GM12878 (cell line): Measurements from ENCODE around the gene MBD2. TPM values are rescaled to one million over a fixed set of nuclear protein-coding genes. Genes with fewer than 3 reads are reported as not detected.

Experiments used
- BACH1 ChIP-seq: fragments of 450-650 bp; IDR thresholded peaks from 2 replicates; pipeline ENCODE4 v1.6.1; 2017; ENCODE audit warnings: mild to moderate bottlenecking, borderline replicate concordance
- CBX3 ChIP-seq: fragments of 200-600 bp; sonication (generic); IDR thresholded peaks from 2 replicates; pipeline ENCODE4 v1.6.1; 2016; ENCODE audit warnings: low read depth, borderline replicate concordance
- MLLT1 ChIP-seq: fragments of 450-650 bp; IDR thresholded peaks from 2 replicates; pipeline ENCODE4 v1.6.1; 2016; ENCODE audit warnings: mild to moderate bottlenecking
- MYB ChIP-seq: fragments of 150-350 bp; IDR thresholded peaks from 2 replicates; pipeline ENCODE4 v1.6.1; 2014; ENCODE audit warnings: mild to moderate bottlenecking, low read depth, low read length, borderline replicate concordance
- PML ChIP-seq: IDR thresholded peaks from 2 replicates; pipeline ENCODE4 v1.6.1; 2012; ENCODE audit warnings: low read length, inconsistent platforms
- RAD51 ChIP-seq: fragments of 450-650 bp; IDR thresholded peaks from 2 replicates; pipeline ENCODE4 v1.6.1; 2016; ENCODE audit warnings: moderate library complexity, mild to moderate bottlenecking, inconsistent platforms
- SMARCA5 ChIP-seq: fragments of 450-650 bp; IDR thresholded peaks from 2 replicates; pipeline ENCODE4 v1.6.1; 2017; ENCODE audit warnings: mild to moderate bottlenecking
- SP1 ChIP-seq: IDR thresholded peaks from one replicate; pipeline ENCODE4 v1.6.1; 2011; ENCODE audit warnings: low read depth, low read length
- SUZ12 ChIP-seq: fragments of 200-600 bp; sonication (generic); IDR thresholded peaks from one replicate; pipeline ENCODE4 v1.6.1; 2018; ENCODE audit warnings: antibody characterized with exemption, mild to moderate bottlenecking; ENCODE audit not compliant: unreplicated experiment
- TAF1 ChIP-seq: IDR thresholded peaks from 2 replicates; pipeline ENCODE4 v1.6.1; 2011; ENCODE audit warnings: mild to moderate bottlenecking, low read depth, low read length, borderline replicate concordance
- TCF3 ChIP-seq: IDR thresholded peaks from 2 replicates; pipeline ENCODE4 v1.6.1; 2012; ENCODE audit warnings: low read depth, mild to moderate bottlenecking, low read length, borderline replicate concordance; ENCODE audit not compliant: insufficient read depth
- ZNF207 ChIP-seq: fragments of 450-650 bp; IDR thresholded peaks from 2 replicates; pipeline ENCODE4 v1.6.1; 2014; ENCODE audit warnings: antibody characterized with exemption, mild to moderate bottlenecking, borderline replicate concordance
- ZZZ3 ChIP-seq: IDR thresholded peaks from 2 replicates; pipeline ENCODE4 v1.6.1; 2011; ENCODE audit warnings: low read depth; ENCODE audit not compliant: control insufficient read depth, insufficient read length
- polyA plus RNA-seq, 11 experiments: library from polyadenylated mRNA; depleted of rRNA in 4 of 11; unstranded in 6 of 11; stranded (reverse) in 5 of 11; fragments of >200 nt; fragmentation: Nextera tagmentation in 4 of 11; fragmentation: Illumina TruSeq in 1 of 11; extraction: Ambion mirVana in 4 of 11; extraction: Trizol in 1 of 11; gene quantifications; 1 replicate in 1 of 11; 2 replicates in 10 of 11; pipeline versions ENCODE4 v1.2.1 to v1.2.3, GENCODE V29; 2011 to 2016; ENCODE audit warnings: inconsistent platforms in 2 of 11, missing spikeins in 2 of 11, low read depth in 1 of 11
- total RNA-seq, 4 experiments: library from RNA; depleted of rRNA in 3 of 4; stranded (reverse); fragments of >200 nt in 3 of 4; fragmentation: Illumina TruSeq in 1 of 4; extraction: Trizol in 1 of 4; gene quantifications; 2 replicates each; pipeline versions ENCODE4 v1.2.1 to v1.2.3, GENCODE V29; 2013 to 2021

The MBD2 gene
- total and polyA plus RNA-seq, 10 of the 15 experiments (the other 5 are each of a cell fraction or from before 2014, with no cell fraction given): 24.1 to 276 (median 57.9) TPM

GRCh38 chr18:54159906-54160305, 64.6 kb downstream of the MBD2 start (continued):
- no peak for TF ChIP-seq SP1
- no peak for TF ChIP-seq PML
- no peak for TF ChIP-seq TCF3
- no peak for TF ChIP-seq SMARCA5
- no peak for TF ChIP-seq TAF1
- TF ChIP-seq CBX3: no peak
- TF ChIP-seq MYB: no peak
- TF ChIP-seq ZZZ3: no peak
- TF ChIP-seq MLLT1: no peak
- no peak for TF ChIP-seq SUZ12
- TF ChIP-seq RAD51: no peak
- no peak for TF ChIP-seq BACH1
- TF ChIP-seq ZNF207: no peak
